ENCODE results near the gene RNF5.

- TF ChIP-seq PKNOX1 (IDR thresholded peaks at IDR 0.05): no peak
- TF ChIP-seq LEF1 (IDR thresholded peaks at IDR 0.05; ENCODE audit: borderline replicate concordance): no peak
These were observed 40.0 kb downstream of the RNF5 start for GRCh38 chr6:32218167-32218566.

Data from HEK293T (cell line).